Stimulated activated CD8-positive, alpha-beta memory T cell treated with anti-CD3 and anti-CD28 coated beads, Interleukin-12 subunit alpha, Interleukin-12 subunit beta, amount 100 ng/mL, for 24 hours (primary cell): ENCODE data around the gene USP6NL.

Source experiments
- DNase-seq: peaks from one replicate; pipeline ENCODE4 v3.0.0-alpha.2; 2020; ENCODE audit errors: extremely low read depth

The USP6NL gene

GRCh38 chr10:11415095-11415494, 196.4 kb downstream of the USP6NL start:
- no peak for DNase-seq

GRCh38 chr10:11414314-11415038, 197.0 kb downstream of the USP6NL start:
- no peak for DNase-seq

GRCh38 chr10:11411926-11412545, 199.4 kb downstream of the USP6NL start:
- no peak for DNase-seq

- no peak for DNase-seq
These were observed 202.1 kb downstream of the USP6NL start for GRCh38 chr10:11409357-11409756.

GRCh38 chr10:11407939-11408338, 203.5 kb downstream of the USP6NL start:
- no peak for DNase-seq

- DNase-seq, result no peak
These were observed 204.7 kb downstream of the USP6NL start for GRCh38 chr10:11406746-11407145.

- DNase-seq, result no peak
These were observed 206.5 kb downstream of the USP6NL start for GRCh38 chr10:11404901-11405300.
